Panc1 (cell line): ENCODE results near the gene ALK. TPM values are rescaled to one million over a fixed set of nuclear protein-coding genes. Genes with fewer than 3 reads are reported as not detected.

Experiments used
- ATAC-seq: fragments of 200-7000 bp; cut with Tn5 transposase; 2 replicates; pipeline ENCODE4 v1.9.1; 2020; ENCODE audit warnings: mild to moderate bottlenecking, moderate library complexity
- BruUV-seq: library from RNA; stranded (reverse); fragments of 400-500 nt; replicated peaks from 2 replicates; lab custom pipeline; 2021; lab: Mats Ljungman, UMichigan
- CTCF ChIA-PET: fragments of 300-600 bp; sonication (Branson Sonifier 250); formaldehyde crosslinking; loops from one replicate; lab custom pipeline; 2022; ENCODE audit warnings: antibody characterized with exemption; lab: Charles Lee
- POLR2A ChIA-PET: fragments of 300-600 bp; sonication (Branson Sonifier 250); formaldehyde crosslinking; loops from one replicate; lab custom pipeline; 2022; ENCODE audit warnings: antibody characterized with exemption; lab: Charles Lee
- DNase-seq: peaks from one replicate; pipeline ENCODE4 v3.0.0-alpha.2; 2010; ENCODE audit warnings: low read depth, low spot score
- H3K27ac ChIP-seq: 2 replicates; pipeline ENCODE4 v1.5.1; 2011; ENCODE audit warnings: mild to moderate bottlenecking, low read length, inconsistent platforms
- H3K27me3 ChIP-seq: fragments of 200-500 bp; sonication (Bioruptor generic); 2 replicates; pipeline ENCODE4 v1.6.0; 2014; ENCODE audit warnings: low read length, inconsistent platforms; ENCODE audit not compliant: control insufficient read depth, insufficient read depth
- H3K36me3 ChIP-seq: fragments of 200-500 bp; sonication (Bioruptor generic); 2 replicates; pipeline ENCODE4 v1.5.1; 2014; ENCODE audit warnings: inconsistent platforms, mild to moderate bottlenecking, low read length, moderate library complexity; ENCODE audit not compliant: control insufficient read depth, insufficient read depth
- H3K4me1 ChIP-seq: 2 replicates; pipeline ENCODE4 v1.5.1; 2011; ENCODE audit warnings: inconsistent platforms, mild to moderate bottlenecking, low read length, moderate library complexity; ENCODE audit not compliant: control insufficient read depth, insufficient read depth
- H3K4me3 ChIP-seq, 2 experiments: 2 replicates each; pipeline ENCODE4 v1.5.1; 2011 to 2012; ENCODE audit warnings: low read depth in 2 of 2, low read length in 2 of 2, mild to moderate bottlenecking in 2 of 2, inconsistent platforms in 1 of 2, moderate library complexity in 1 of 2
- H3K9me3 ChIP-seq: fragments of 200-500 bp; sonication (Bioruptor generic); 2 replicates; pipeline ENCODE4 v1.5.1; 2014; ENCODE audit warnings: low read depth, mild to moderate bottlenecking, inconsistent platforms, low read length, moderate library complexity; ENCODE audit not compliant: control insufficient read depth, insufficient read depth
- CTCF ChIP-seq: fragments of 450-650 bp; IDR thresholded peaks from 2 replicates; pipeline ENCODE4 v1.5.1; 2017; ENCODE audit warnings: mild to moderate bottlenecking
- POLR2AphosphoS5 ChIP-seq: IDR thresholded peaks from 2 replicates; pipeline ENCODE4 v1.6.1; 2012; ENCODE audit warnings: mild to moderate bottlenecking, low read depth, low read length, moderate library complexity
- REST ChIP-seq, 2 experiments: IDR thresholded peaks; 2 replicates each; pipeline ENCODE4 v1.6.1; 2011 to 2012; ENCODE audit warnings: low read depth in 2 of 2, control low read depth in 1 of 2, low read length in 1 of 2, mild to moderate bottlenecking in 1 of 2, moderate library complexity in 1 of 2; ENCODE audit not compliant: insufficient read depth in 1 of 2
- SIN3A ChIP-seq: IDR thresholded peaks from 2 replicates; pipeline ENCODE4 v1.6.1; 2012; ENCODE audit warnings: low read depth, mild to moderate bottlenecking, low read length, moderate library complexity, borderline replicate concordance; ENCODE audit not compliant: insufficient read depth
- TCF7L2 ChIP-seq: IDR thresholded peaks from 2 replicates; pipeline ENCODE4 v1.6.1; 2011; ENCODE audit warnings: mild to moderate bottlenecking, low read depth, low read length, inconsistent platforms
- in situ Hi-C: cut with HindIII; loops from 2 replicates; pipeline ENCODE4 v1.10.0; 2016; ENCODE audit warnings: low sequenced_read_pairs, low pct_unique_long_range_greater_than_20kb
- intact Hi-C: fragments of 100-400 bp; cut with micrococcal nuclease; formaldehyde crosslinking; loops from one replicate; pipeline ENCODE4 v1.10.0; 2022; ENCODE audit not compliant: unreplicated experiment
- total RNA-seq: library from RNA; stranded (reverse); gene quantifications from one replicate; pipeline ENCODE4 v1.2.1, GENCODE V29; 2021; ENCODE audit not compliant: unreplicated experiment

Gene ALK
- total RNA-seq, 1 experiment from 2014 or later = not detected

- no peaks in the 10 kb centered on the region for H3K9me3 ChIP-seq
- H3K4me3 ChIP-seq = no peak overlapping the region
- no peak for ATAC-seq
- POLR2A ChIA-PET = no interaction called here
- H3K27me3 ChIP-seq = peaks cover 12% of the 10 kb centered on the region
- no TSS peak for BruUV-seq
- no peak overlapping the region for H3K27ac ChIP-seq
- CTCF ChIA-PET = no interaction called here
- no peaks in the 10 kb centered on the region for H3K4me1 ChIP-seq
- TF ChIP-seq SIN3A = no peak
- TF ChIP-seq POLR2AphosphoS5 = no peak
- TF ChIP-seq REST (IDR thresholded peaks at IDR 0.05; ENCODE audit: insufficient read depth in 1 of 2, low read depth in 2 of 2, low read length in 1 of 2) = no peak
- no peak for TF ChIP-seq TCF7L2
- TF ChIP-seq CTCF = no peak
- no peaks in the 10 kb centered on the region for H3K36me3 ChIP-seq
- no peak for DNase-seq
- in situ Hi-C loops = no loop called here
- intact Hi-C loops = no loop called here
Observed at GRCh38 chr2:29347774-29348461, 573.5 kb downstream of the ALK start.

GRCh38 chr2:29345236-29345635, 576.1 kb downstream of the ALK start:
- no TSS peak for BruUV-seq
- TF ChIP-seq CTCF (no peak), SIN3A (no peak), POLR2AphosphoS5 (no peak), TCF7L2 (no peak), REST (IDR thresholded peaks at IDR 0.05; ENCODE audit: insufficient read depth in 1 of 2, low read depth in 2 of 2, low read length in 1 of 2) (no peak)
- DNase-seq (no peak), ATAC-seq (no peak)
- Histone ChIP-seq H3K36me3 (no peaks in the 10 kb centered on the region), H3K27me3 (peaks cover 14% of the 10 kb centered on the region), H3K9me3 (no peaks in the 10 kb centered on the region), H3K4me1 (no peaks in the 10 kb centered on the region), H3K4me3 (no peak overlapping the region), H3K27ac (no peak overlapping the region)
- ChIA-PET CTCF (no interaction called here), POLR2A (no interaction called here)
- intact Hi-C loops = no loop called here
- in situ Hi-C loops = no loop called here
